GM19328 (cell line): ENCODE data around the gene B4GALT1.

Experiments used
- ATAC-seq: cut with Tn5 transposase; IDR thresholded peaks from one replicate; pipeline ENCODE4 v1.9.1; 2021; ENCODE audit warnings: mild to moderate bottlenecking, moderate library complexity; ENCODE audit not compliant: unreplicated experiment

Gene B4GALT1, protein sequence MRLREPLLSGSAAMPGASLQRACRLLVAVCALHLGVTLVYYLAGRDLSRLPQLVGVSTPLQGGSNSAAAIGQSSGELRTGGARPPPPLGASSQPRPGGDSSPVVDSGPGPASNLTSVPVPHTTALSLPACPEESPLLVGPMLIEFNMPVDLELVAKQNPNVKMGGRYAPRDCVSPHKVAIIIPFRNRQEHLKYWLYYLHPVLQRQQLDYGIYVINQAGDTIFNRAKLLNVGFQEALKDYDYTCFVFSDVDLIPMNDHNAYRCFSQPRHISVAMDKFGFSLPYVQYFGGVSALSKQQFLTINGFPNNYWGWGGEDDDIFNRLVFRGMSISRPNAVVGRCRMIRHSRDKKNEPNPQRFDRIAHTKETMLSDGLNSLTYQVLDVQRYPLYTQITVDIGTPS

DNA sequence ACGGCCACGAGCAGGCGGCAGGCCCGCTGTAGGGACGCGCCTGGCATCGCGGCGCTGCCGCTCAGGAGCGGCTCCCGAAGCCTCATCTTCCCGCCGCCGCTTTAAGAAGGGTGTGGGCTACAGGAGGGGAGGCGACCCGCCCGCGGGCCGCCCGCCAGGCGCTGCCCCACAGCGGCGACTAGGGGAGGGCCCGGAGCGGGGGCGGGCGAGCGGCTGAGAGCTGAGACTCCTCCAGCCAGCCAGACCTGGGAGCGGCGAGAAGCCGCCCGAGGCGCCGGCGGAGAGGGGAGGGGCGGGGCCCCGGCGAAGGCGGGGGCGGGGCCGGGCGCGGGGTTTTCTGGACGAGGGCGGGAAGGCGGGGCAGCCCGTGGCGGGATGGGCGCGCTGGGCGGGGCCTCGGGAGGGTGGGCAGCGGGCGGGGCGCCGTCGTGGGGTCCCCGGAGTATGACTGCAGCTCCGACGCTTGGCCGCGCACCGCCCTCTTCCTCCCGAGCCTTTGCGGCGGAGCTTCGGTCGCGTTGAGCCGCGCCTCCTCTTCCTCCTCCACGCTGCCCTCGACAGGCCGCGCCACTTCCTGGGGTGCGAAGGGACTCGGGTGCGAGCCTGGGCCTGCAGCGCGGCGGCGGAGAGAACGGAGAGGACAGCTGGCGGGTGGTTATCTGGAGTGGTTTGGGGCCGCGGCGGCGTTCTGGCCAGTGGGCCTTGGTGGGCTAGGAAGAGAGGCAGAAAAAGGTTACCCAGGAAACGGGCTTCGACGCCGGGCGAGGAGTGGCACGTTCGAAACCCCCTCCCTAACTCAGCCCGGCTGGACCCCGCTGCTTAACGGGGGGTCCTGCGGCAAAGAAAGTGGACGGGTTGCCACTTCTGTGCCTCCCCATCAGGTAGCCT, at the start of gene B4GALT1:
Gene B4GALT1, minus strand, starts transcription at position 253 of the 888 bp plus-strand sequence. Its CDS starts 167 bp downstream, at position 86.
- peak; percentile 62 for ATAC-seq

- no peak for ATAC-seq
These were observed 44.7 kb upstream of the B4GALT1 start for GRCh38 chr9:33211695-33212393.

DNA sequence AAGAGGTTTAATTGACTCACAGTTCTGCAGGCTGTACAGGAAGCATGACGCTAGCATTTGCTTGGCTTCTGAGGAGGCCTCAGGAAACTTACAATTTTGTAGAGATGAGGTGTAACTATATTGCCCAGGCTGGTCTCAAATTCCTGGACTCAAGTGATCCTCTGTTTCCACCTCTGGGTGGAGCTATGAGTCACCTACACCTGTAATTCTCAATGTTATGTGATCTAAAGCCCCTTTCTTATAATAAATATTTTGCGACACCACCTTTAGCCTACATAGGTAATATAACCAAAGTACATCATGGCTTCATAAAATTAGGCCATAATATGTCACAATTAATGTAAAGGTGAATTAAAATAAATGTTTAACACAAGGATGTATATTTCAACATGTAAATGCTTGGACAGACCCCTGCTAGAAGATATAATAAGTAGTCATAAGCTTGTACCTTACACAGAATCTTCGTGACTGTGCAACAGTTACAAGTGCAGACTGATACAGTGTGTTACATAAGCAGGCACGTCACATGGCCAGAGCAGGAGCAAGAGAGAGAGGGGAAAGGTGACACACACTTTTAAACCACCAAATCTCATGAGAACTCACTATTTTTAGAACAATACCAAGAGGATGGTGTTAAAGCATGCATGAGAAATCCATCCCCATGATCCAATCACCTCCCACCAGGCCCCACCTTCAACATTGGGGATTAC, 43.0 kb upstream of the B4GALT1 start:
- no peak for ATAC-seq

- no peak for ATAC-seq
These were observed 42.3 kb upstream of the B4GALT1 start for GRCh38 chr9:33209394-33209793.

DNA sequence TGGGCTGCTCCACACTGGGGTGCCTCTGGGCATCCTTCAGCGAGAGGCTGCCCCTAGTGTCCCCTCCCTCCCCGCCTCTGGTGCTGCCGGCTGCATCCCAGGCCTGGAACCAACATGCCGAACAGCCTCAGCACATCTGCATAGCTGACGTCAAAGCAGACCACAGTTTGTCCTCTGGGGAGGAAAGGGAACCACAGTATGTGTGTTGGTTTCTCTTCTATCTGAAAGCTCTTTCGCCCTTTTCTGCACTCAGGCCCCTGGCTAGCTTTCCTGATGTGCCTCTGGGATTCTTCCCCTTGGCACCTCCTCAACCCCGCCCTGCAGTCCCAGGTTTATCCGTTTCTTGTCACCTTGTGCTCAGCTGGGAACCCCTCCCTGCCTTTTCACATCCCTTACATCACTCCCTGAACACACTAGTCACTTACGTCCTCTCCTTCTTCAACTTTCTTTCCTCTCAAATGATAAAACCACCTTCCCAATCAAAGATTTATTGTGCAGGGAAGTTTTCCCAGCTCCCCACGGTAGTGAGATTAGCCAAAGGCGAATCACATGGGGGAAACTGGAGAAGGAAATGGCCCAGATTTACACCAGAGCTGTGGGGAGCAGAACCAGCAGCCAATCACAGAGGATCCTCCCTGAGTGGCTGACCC, 35.5 kb upstream of the B4GALT1 start:
- ATAC-seq = peak; percentile 99

DNA sequence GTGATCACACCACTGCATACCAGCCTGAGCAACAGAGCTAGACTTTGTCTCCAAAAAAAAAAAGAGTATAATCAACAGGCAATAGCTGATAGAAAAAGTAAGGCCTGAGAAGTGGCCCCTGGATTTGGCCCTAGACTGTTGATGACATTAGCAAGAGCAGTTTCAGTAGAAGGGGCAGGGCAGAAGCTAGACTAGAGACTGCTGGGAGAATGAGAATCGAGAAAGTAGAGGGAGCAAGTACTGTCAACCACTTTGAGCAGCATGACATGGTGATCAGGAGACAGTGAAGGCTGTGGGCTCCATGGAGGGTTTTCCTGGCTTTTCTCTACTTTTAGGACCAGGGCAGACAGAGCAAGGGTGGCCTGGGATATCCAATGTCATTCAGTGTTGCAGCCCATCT, 34.9 kb upstream of the B4GALT1 start:
- ATAC-seq = peak; percentile 34

DNA sequence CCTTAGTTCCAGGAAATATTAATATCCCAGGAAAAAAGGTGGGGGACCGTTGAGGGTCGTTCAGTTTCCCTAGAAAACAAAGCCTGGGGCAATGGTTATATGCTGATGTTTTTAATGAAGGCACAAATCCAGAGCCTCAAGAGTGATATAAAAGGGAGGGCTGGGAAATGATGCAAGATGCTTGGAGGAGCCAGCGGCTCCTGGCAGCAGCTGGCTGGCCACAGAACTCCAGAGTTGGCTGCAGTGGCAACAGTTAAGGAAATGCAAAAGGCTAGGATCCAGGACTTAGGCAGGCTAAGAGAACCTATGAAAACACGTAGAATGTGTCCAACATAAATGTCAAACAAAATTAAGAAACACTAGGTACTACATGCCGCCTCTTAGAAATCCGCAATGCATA, 31.0 kb upstream of the B4GALT1 start:
- no peak for ATAC-seq

DNA sequence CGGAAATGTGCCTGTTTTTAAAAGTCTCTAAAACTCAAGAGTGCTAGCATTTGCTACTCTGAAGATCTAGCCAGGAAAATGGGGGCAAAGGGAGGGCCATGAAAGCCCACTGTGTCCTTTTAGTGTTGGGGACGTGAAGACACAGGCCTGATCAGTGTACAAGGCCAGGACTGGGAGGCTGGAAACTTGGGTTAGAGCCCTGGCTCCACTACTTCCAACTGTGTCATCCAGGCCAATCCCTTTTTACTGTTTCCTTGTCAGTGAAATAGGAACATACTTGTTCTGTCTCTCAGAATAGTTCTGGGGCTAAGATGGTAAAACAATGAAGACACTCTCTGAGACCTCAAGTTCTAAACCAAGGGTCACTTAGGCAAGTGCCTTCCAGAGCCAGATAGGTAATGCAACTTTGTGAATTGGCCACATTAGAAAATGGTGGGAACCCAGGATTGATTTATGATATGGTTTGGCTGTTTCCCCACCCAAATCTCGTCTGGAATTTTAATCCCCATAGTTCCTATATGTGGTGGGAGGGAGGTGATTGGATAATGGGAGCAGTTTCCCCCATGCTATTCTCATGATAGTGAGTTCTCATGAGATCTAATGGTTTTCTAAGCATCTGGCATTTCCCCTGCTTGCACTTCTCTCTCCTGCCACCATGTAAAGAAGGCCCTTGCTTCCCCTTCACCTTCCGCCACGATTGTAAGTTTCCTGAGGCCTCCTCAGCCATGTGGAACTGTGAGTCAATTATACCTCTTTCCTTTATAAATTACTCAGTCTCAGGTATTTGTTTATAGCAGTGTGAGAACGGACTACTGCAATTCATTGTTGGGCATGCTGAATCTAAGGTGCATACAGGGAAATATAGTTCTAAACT, 30.4 kb upstream of the B4GALT1 start:
- no peak for ATAC-seq

GRCh38 chr9:33196736-33197135, 29.6 kb upstream of the B4GALT1 start:
- ATAC-seq = no peak

GRCh38 chr9:33193818-33194217, 26.7 kb upstream of the B4GALT1 start:
- no peak for ATAC-seq

GRCh38 chr9:33192493-33193255, 25.5 kb upstream of the B4GALT1 start:
- no peak for ATAC-seq

- ATAC-seq = no peak
These were observed 23.0 kb upstream of the B4GALT1 start for GRCh38 chr9:33190021-33190705.

DNA sequence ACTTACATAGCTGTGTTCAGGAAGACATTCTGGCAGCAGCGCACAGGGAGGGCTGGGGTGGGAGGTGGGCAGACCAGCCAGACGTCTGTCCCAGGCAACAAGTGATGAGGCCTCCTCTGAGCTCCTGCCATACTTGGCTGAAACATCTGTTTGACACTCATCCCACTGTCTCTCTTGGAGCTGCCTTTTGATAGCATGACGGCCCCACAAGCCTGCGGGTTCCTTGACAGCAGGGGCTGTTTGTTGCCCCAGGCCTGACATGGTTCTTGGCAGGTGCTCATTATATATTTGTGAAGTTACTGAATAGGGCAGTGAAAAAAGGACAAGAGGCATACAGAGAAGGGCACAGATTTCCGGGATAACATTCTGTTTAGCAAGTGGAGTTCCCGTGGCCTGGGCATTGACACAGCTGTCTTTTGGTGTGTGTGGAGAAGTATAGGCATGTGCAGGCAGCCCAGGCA, 22.2 kb upstream of the B4GALT1 start:
- no peak for ATAC-seq

DNA sequence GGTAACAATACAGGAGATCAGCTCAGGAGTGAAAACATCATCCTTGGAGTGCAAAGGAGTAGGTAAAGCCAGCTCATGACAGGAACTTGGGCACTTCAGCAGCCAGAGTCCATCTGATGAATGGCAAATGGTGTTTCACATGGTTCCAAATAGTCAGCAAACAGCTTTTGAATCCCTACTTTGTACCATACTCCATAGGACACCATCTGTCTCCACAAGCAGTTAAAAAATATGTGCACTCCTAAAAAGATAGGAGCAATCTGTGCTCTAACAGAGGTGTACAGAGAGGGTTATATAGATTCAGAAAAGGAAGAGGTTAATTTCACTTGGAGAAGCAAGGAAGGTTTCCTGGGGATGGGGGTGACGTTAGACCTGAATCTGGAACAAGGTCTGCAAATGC, 21.6 kb upstream of the B4GALT1 start:
- no peak for ATAC-seq

- ATAC-seq = no peak
These were observed 20.5 kb upstream of the B4GALT1 start for GRCh38 chr9:33187519-33188218.

- no peak for ATAC-seq
These were observed 19.5 kb upstream of the B4GALT1 start for GRCh38 chr9:33186457-33187168.

GRCh38 chr9:33185858-33186257, 18.7 kb upstream of the B4GALT1 start:
- no peak for ATAC-seq
